ENCODE measurements around the gene CEACAM3. TPM values are rescaled to one million over a fixed set of nuclear protein-coding genes. Genes with fewer than 3 reads are reported as not detected.

Gene CEACAM3
- total RNA-seq, 1 experiment from 2014 or later, result not detected

GRCh38 chr19:41796901-41797300 lies 514 bp downstream of the CEACAM3 start:
- no peak overlapping the region for H3K4me2 ChIP-seq (ENCODE audit: low read depth, low read length, poor library complexity, severe bottlenecking)
- no peaks in the 10 kb centered on the region for H3K9me3 ChIP-seq (ENCODE audit: low read length)
- no peak for DNase-seq

GRCh38 chr19:41799444-41800000 lies 3.1 kb downstream of the CEACAM3 start:
- Histone ChIP-seq H3K27me3 (ENCODE audit: low read length) (no peaks in the 10 kb centered on the region), H4K20me1 (ENCODE audit: insufficient read depth, low read depth, low read length) (no peaks in the 10 kb centered on the region), H3K79me2 (ENCODE audit: low read length) (no peaks in the 10 kb centered on the region), H3K4me3 (ENCODE audit: low read length) (no peak overlapping the region), H3K4me2 (ENCODE audit: low read depth, low read length, poor library complexity, severe bottlenecking) (no peak overlapping the region), H3K9me3 (ENCODE audit: low read length) (no peaks in the 10 kb centered on the region), H3K9me2 (replicated peaks; ENCODE audit: insufficient read depth, low read length) (no peaks in the 10 kb centered on the region), H2AFZ (ENCODE audit: low read length) (no peak overlapping the region), H3K27ac (ENCODE audit: low read length) (no peak overlapping the region), H3K36me3 (ENCODE audit: insufficient read depth, low read length) (no peaks in the 10 kb centered on the region), H3K4me1 (ENCODE audit: low read length) (peaks cover 32% of the 10 kb centered on the region), H3K9ac (ENCODE audit: low read length) (no peak overlapping the region)
- DNase-seq, result no peak

More at GRCh38 chr19:41796901-41797300, 514 bp downstream of the CEACAM3 start:
- H3K27me3 ChIP-seq (ENCODE audit: low read length), result no peaks in the 10 kb centered on the region
- H3K9ac ChIP-seq (ENCODE audit: low read length), result no peak overlapping the region
- H3K27ac ChIP-seq (ENCODE audit: low read length), result no peak overlapping the region
- H3K36me3 ChIP-seq (ENCODE audit: insufficient read depth, low read length), result no peaks in the 10 kb centered on the region
- no peak overlapping the region for H3K4me3 ChIP-seq (ENCODE audit: low read length)
- H4K20me1 ChIP-seq (ENCODE audit: insufficient read depth, low read depth, low read length), result no peaks in the 10 kb centered on the region
- no peak overlapping the region for H2AFZ ChIP-seq (ENCODE audit: low read length)
- no peaks in the 10 kb centered on the region for H3K79me2 ChIP-seq (ENCODE audit: low read length)
- no peaks in the 10 kb centered on the region for H3K9me2 ChIP-seq (replicated peaks; ENCODE audit: insufficient read depth, low read length)
- peaks cover 14% of the 10 kb centered on the region for H3K4me1 ChIP-seq (ENCODE audit: low read length)

- DNase-seq, result no peak
- no peaks in the 10 kb centered on the region for H3K79me2 ChIP-seq (ENCODE audit: low read length)
- no peak overlapping the region for H2AFZ ChIP-seq (ENCODE audit: low read length)
- no peaks in the 10 kb centered on the region for H4K20me1 ChIP-seq (ENCODE audit: insufficient read depth, low read depth, low read length)
- no peak overlapping the region for H3K4me3 ChIP-seq (ENCODE audit: low read length)
- peaks cover 36% of the 10 kb centered on the region for H3K4me1 ChIP-seq (ENCODE audit: low read length)
- no peak overlapping the region for H3K27ac ChIP-seq (ENCODE audit: low read length)
- H3K9ac ChIP-seq (ENCODE audit: low read length), result no peak overlapping the region
- H3K4me2 ChIP-seq (ENCODE audit: low read depth, low read length, poor library complexity, severe bottlenecking), result no peak overlapping the region
- H3K9me3 ChIP-seq (ENCODE audit: low read length), result no peaks in the 10 kb centered on the region
- no peaks in the 10 kb centered on the region for H3K9me2 ChIP-seq (replicated peaks; ENCODE audit: insufficient read depth, low read length)
- no peaks in the 10 kb centered on the region for H3K27me3 ChIP-seq (ENCODE audit: low read length)
- H3K36me3 ChIP-seq (ENCODE audit: insufficient read depth, low read length), result no peaks in the 10 kb centered on the region
These were observed 4.6 kb downstream of the CEACAM3 start for GRCh38 chr19:41801031-41801430.

GRCh38 chr19:41801792-41802211 lies 5.4 kb downstream of the CEACAM3 start:
- H3K79me2 ChIP-seq (ENCODE audit: low read length), result no peaks in the 10 kb centered on the region
- no peaks in the 10 kb centered on the region for H3K36me3 ChIP-seq (ENCODE audit: insufficient read depth, low read length)
- no peak overlapping the region for H3K4me3 ChIP-seq (ENCODE audit: low read length)
- no peaks in the 10 kb centered on the region for H3K9me2 ChIP-seq (replicated peaks; ENCODE audit: insufficient read depth, low read length)
- peak overlapping the region; percentile 46 for H3K4me2 ChIP-seq (ENCODE audit: low read depth, low read length, poor library complexity, severe bottlenecking)
- H3K9me3 ChIP-seq (ENCODE audit: low read length), result no peaks in the 10 kb centered on the region
- peak overlapping the region; percentile 79 for H2AFZ ChIP-seq (ENCODE audit: low read length)
- peaks cover 36% of the 10 kb centered on the region for H3K4me1 ChIP-seq (ENCODE audit: low read length)
- DNase-seq, result peak; percentile 67
- H3K27me3 ChIP-seq (ENCODE audit: low read length), result no peaks in the 10 kb centered on the region
- no peak overlapping the region for H3K27ac ChIP-seq (ENCODE audit: low read length)
- H3K9ac ChIP-seq (ENCODE audit: low read length), result no peak overlapping the region
- H4K20me1 ChIP-seq (ENCODE audit: insufficient read depth, low read depth, low read length), result no peaks in the 10 kb centered on the region

GRCh38 chr19:41802770-41803169 lies 6.4 kb downstream of the CEACAM3 start:
- no peaks in the 10 kb centered on the region for H3K36me3 ChIP-seq (ENCODE audit: insufficient read depth, low read length)
- no peaks in the 10 kb centered on the region for H3K27me3 ChIP-seq (ENCODE audit: low read length)
- H4K20me1 ChIP-seq (ENCODE audit: insufficient read depth, low read depth, low read length), result no peaks in the 10 kb centered on the region
- H3K9me3 ChIP-seq (ENCODE audit: low read length), result no peaks in the 10 kb centered on the region
- H2AFZ ChIP-seq (ENCODE audit: low read length), result peak overlapping the region; percentile 79; the same call in 1 of the 2 replicates
- no peak overlapping the region for H3K4me2 ChIP-seq (ENCODE audit: low read depth, low read length, poor library complexity, severe bottlenecking)
- H3K27ac ChIP-seq (ENCODE audit: low read length), result peak overlapping the region; percentile 26; the same call in 1 of the 2 replicates
- no peaks in the 10 kb centered on the region for H3K9me2 ChIP-seq (replicated peaks; ENCODE audit: insufficient read depth, low read length)
- no peak for DNase-seq
- no peak overlapping the region for H3K4me3 ChIP-seq (ENCODE audit: low read length)
- H3K79me2 ChIP-seq (ENCODE audit: low read length), result no peaks in the 10 kb centered on the region
- peaks cover 36% of the 10 kb centered on the region for H3K4me1 ChIP-seq (ENCODE audit: low read length)
- H3K9ac ChIP-seq (ENCODE audit: low read length), result 0 out of 2 replicates have a peak overlapping the region, but pooled peaks have one; percentile 15

- peak; percentile 56 for DNase-seq
- Histone ChIP-seq H3K79me2 (ENCODE audit: low read length) (no peaks in the 10 kb centered on the region), H3K9me3 (ENCODE audit: low read length) (no peaks in the 10 kb centered on the region), H3K9me2 (replicated peaks; ENCODE audit: insufficient read depth, low read length) (no peaks in the 10 kb centered on the region), H3K4me3 (ENCODE audit: low read length) (no peak overlapping the region), H3K4me1 (ENCODE audit: low read length) (peaks cover 29% of the 10 kb centered on the region), H3K4me2 (ENCODE audit: low read depth, low read length, poor library complexity, severe bottlenecking) (no peak overlapping the region), H2AFZ (ENCODE audit: low read length) (no peak overlapping the region), H3K27ac (ENCODE audit: low read length) (no peak overlapping the region), H3K27me3 (ENCODE audit: low read length) (no peaks in the 10 kb centered on the region), H4K20me1 (ENCODE audit: insufficient read depth, low read depth, low read length) (no peaks in the 10 kb centered on the region), H3K36me3 (ENCODE audit: insufficient read depth, low read length) (no peaks in the 10 kb centered on the region), H3K9ac (ENCODE audit: low read length) (no peak overlapping the region)
These were observed 7.9 kb downstream of the CEACAM3 start for GRCh38 chr19:41804336-41804735.

DNA sequence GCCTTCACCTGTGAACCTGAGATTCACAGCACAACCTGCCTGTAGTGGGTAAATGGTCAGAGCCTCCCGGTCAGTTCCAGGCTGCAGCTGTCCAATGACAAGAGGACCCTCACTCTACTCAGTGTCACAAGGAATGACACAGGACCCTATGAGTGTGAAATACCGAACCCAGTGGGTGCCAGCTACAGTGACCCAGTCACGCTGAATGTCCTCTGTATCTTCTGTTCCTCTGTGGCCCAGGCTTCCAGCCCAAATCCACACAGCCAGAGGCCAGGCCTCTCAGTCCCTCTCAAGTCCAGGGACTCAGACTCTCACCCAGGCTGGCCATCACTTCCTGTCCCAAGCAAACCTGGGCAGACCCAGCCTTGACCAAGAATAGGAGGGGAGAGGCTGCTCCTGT lies 10.8 kb downstream of the CEACAM3 start:
- H3K4me1 ChIP-seq (ENCODE audit: low read length), result peaks cover 19% of the 10 kb centered on the region
- no peak for DNase-seq
- no peaks in the 10 kb centered on the region for H3K36me3 ChIP-seq (ENCODE audit: insufficient read depth, low read length)
- H2AFZ ChIP-seq (ENCODE audit: low read length), result no peak overlapping the region
- no peaks in the 10 kb centered on the region for H3K9me3 ChIP-seq (ENCODE audit: low read length)
- no peaks in the 10 kb centered on the region for H3K27me3 ChIP-seq (ENCODE audit: low read length)
- no peaks in the 10 kb centered on the region for H4K20me1 ChIP-seq (ENCODE audit: insufficient read depth, low read depth, low read length)
- H3K27ac ChIP-seq (ENCODE audit: low read length), result no peak overlapping the region
- H3K4me2 ChIP-seq (ENCODE audit: low read depth, low read length, poor library complexity, severe bottlenecking), result no peak overlapping the region
- H3K79me2 ChIP-seq (ENCODE audit: low read length), result no peaks in the 10 kb centered on the region
- no peak overlapping the region for H3K4me3 ChIP-seq (ENCODE audit: low read length)
- no peak overlapping the region for H3K9ac ChIP-seq (ENCODE audit: low read length)
- no peaks in the 10 kb centered on the region for H3K9me2 ChIP-seq (replicated peaks; ENCODE audit: insufficient read depth, low read length)

- H4K20me1 ChIP-seq (ENCODE audit: insufficient read depth, low read depth, low read length), result no peaks in the 10 kb centered on the region
- H3K4me2 ChIP-seq (ENCODE audit: low read depth, low read length, poor library complexity, severe bottlenecking), result no peak overlapping the region
- no peak for DNase-seq
- no peaks in the 10 kb centered on the region for H3K27me3 ChIP-seq (ENCODE audit: low read length)
- H3K36me3 ChIP-seq (ENCODE audit: insufficient read depth, low read length), result no peaks in the 10 kb centered on the region
- no peaks in the 10 kb centered on the region for H3K9me3 ChIP-seq (ENCODE audit: low read length)
- no peaks in the 10 kb centered on the region for H3K9me2 ChIP-seq (replicated peaks; ENCODE audit: insufficient read depth, low read length)
- H3K79me2 ChIP-seq (ENCODE audit: low read length), result no peaks in the 10 kb centered on the region
- no peak overlapping the region for H3K9ac ChIP-seq (ENCODE audit: low read length)
- no peak overlapping the region for H3K4me3 ChIP-seq (ENCODE audit: low read length)
- H3K4me1 ChIP-seq (ENCODE audit: low read length), result peaks cover 10% of the 10 kb centered on the region
- H2AFZ ChIP-seq (ENCODE audit: low read length), result no peak overlapping the region
- H3K27ac ChIP-seq (ENCODE audit: low read length), result no peak overlapping the region
These were observed 12.5 kb downstream of the CEACAM3 start for GRCh38 chr19:41808663-41809566.
